GM18507 (cell line): ENCODE results near the gene AKR1C2.
"Not testable (repeated sequence)": the region's sequence is repeated elsewhere in the genome, so short reads cannot be mapped to it uniquely, and the experiment has no call there.

Experiments
- DNase-seq: peaks from one replicate; pipeline ENCODE4 v3.0.0; 2011; ENCODE audit warnings: low read depth; ENCODE audit not compliant: insufficient read length; ENCODE audit errors: extremely low spot score
- FAIRE-seq: peaks from 2 replicates; lab custom pipeline; 2011; peaks lifted over from hg19 to GRCh38; lab: Jason Lieb, UNC

The AKR1C2 gene

DNA sequence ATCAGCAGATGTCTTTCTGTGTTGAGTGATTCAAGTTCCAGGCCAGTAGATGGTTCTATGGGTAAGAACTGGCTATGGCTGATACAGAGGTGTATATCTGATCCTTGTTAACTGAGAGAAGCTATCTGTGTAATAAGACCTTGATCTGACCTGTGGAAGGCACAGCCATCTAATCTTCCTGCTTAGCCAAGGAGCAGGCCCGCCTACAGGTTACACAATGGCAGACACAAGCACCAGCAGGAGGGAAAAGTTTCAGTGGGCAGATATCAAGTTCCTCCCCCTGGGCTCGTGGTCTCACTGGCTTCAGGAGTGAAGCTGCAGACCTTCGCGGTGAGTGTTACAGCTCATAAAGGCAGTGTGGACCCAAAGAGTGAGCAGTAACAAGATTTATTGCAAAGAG, 27.9 kb upstream of the AKR1C2 start:
- DNase-seq, FAIRE-seq: not testable (repeated sequence)

DNA sequence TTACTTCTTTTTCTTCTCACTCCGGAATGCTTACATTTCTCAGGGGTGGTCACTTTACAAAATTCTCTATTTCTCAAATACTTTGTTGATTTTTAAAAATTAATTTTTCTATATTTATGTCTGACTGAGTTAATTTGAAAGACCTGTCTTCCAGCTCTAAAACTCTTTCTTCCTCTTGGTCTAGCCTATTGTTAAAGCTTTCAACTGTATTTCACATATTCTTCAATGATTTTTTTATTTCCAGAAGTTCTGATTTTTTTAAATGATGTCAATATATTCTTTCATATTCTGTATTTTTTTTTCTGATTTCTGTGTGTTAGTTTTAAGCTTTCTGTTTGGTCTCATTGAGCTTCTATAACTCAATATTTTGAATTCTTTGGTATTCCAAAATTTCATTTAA, 27.3 kb upstream of the AKR1C2 start:
- DNase-seq (no peak), FAIRE-seq (no peak)

DNA sequence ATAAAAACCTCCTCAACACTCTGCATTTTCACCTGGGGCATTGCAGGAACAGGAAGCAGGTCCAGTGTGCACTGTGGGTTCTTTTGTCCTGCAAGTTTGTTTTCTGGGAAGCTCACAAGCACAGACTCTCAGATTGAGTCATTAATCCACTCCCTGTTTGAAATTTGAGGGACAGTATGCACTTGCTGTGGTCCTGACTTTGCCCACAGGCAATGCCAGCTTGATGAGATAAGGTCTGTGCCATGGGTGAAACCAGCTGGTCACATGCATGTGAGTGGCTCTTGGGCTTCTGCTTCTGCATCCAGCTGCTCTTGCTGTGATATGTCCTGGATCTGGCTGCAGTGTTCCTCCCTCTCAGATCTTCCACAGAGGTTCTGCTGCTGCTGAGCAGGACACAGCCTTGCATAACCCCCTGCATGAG, 21.8 kb upstream of the AKR1C2 start:
- DNase-seq, FAIRE-seq: not testable (repeated sequence)

DNA sequence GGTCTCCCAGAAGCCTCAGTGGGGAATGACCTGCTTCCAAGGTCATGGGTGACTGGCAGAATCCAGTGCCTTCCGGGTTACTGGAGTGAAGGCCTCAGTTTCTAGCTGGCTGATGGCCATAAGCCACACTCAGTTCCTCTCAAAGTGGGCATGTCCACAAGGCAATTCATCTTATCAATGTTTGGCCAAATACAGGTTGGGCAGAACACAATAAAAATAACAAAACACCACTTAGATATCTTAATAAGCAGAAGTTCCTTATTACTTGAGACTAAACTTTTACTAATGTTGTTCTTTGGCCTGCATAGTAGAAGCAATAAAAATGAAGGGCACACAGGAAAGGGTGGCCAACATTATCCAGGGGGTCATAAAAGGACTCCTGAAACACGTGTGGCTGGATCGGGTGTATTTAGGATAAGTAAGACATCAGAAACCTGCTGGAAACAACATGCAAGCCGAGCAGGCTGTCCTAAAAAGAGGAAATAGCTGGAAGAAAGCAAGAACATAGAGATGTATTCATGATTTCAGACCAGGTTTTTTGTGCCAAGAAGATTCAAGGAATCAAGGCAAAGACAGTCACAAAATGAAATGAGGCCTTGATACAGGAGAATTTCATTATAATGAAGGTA, 19.6 kb upstream of the AKR1C2 start:
- FAIRE-seq: no peak

DNA sequence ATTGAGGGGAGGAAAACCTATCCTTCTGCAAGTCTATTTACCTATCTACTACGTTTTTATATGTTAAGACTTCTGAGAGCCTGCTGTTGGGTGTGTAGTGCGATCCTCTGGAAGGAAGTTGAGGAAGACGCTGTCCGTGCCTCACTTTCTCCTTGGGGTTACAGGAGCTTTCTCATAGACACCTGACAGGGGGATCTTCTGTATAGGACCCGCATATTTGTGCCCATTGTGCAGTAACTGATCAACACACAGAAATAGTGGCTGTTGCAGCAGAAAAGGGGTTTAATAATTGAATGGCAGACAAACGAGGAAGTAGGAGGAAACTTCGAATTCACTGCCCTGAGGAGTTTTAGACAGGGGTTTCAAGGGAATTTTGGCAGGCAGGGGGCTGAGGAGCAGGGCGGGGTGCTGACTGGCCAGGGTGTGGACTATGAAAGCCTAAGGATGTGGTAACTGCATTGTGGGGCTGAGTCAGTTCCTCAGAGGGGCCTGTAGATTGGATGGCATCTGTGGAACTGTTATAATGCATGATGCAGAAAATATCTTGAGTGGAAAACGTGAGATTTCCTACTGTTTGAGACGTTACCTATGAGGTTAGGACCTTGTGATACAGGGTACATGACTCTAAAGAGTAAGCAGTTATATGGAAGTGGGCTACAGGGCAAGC, 18.1 kb upstream of the AKR1C2 start:
- not testable (repeated sequence) for DNase-seq, FAIRE-seq

More for the DNA sequence above, 19.6 kb upstream of the AKR1C2 start:
- no peak for DNase-seq

DNA sequence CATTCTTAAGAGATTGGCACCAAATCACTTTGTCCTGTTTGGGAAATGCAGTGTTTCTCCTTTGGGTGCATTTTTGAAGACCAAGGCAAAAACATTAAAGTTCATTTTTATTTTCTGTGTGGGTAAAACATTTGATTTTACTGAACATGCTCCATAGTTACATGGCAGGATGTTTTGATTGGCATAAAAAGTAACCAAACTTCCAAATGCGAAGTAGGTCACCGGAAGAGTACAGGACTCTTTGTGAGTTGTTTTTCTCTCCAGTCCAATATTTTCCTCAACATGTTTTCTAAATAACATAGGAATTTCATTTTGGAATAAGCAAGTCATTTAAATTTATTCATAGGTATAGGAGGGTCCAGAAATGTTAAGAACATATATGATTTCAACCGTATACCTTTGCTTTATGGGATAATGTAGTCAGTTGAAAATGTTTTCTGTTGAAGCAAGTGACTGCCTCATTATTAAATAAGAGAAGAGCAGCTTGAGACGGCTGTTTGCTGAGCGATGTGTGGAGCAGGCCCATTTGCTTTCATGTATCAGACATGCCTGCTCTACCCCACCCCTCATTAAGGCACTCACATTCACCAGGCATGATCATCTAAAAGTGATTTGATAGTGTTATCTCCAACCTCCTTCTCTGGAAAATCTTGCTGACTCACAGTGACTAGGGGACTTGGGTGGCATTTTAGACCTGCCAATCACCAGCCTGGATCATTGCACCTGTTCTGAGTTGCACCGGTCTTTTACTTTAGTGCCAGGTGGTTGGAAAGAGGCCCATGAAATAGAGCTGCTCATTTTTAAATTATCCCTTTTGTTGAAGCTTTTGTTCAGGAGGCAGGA, 16.3 kb upstream of the AKR1C2 start:
- not testable (repeated sequence) for FAIRE-seq, DNase-seq

DNA sequence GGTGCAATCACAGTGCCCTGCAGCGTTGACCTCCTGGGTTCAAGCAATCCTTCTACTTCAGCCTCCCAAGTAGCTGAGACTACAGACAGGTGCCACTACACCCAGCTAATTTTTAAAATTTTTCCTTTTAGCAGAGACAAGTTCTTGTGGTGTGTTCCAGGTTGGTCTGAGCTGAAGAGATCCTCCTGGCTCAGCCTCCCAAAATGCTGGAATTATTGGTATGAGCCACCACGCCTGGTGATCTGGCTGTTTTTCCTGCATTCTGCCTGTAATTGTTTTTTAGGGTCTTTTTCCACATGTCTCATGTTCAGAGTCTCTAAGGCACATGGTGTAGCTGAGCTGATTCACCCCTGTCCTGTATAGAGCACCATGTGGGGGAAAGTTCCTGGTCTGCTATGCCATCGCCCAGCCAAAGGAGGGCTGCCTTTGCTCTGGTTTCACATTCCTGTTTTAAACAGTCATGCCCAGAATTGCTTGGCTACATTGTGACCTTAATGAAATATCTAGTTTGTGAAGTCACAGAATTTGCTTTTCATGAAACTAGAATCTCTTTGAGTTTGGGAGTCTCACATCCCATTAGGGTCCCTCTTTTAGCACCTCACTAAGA, 15.1 kb upstream of the AKR1C2 start:
- FAIRE-seq, DNase-seq: not testable (repeated sequence)

DNA sequence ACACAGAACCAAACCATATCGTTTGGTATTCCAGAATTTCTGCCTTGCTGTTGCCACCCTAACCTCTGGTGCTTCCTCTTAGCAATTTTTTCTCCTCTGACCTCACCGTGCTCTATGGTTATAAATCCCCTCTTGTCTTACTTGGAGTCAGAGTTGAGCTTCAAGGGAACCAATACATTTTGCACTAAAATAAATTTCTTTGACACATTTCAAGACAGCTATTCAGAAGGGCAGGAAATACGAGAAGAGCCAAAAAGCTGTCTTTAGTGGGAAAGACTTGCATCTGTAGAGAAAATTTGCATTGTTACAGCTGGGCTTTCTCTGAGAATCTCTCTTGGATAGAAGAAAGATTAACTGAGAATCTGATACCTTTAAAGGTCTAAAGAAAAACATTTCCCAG, 14.5 kb upstream of the AKR1C2 start:
- DNase-seq (no peak), FAIRE-seq (no peak)

DNA sequence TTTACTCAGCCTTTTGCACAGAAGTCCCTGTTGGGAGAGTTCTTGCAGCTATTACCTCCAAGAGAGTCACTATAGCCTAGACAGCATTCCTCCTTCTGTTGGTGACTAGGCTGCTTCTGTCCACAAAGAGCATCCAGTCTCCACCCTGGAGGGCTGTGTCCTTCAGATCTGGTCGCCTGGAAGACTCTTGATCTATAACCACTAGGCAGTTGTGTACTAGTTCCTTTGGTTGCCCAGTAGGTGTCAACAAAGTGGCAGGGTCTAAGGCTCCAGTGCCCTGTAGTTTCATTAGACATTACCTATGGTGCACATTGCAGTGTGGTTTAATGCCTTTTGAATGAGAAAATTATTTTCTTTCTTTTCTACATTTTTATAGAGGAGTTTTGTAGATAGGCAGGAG, 11.3 kb upstream of the AKR1C2 start:
- FAIRE-seq: no peak

DNA sequence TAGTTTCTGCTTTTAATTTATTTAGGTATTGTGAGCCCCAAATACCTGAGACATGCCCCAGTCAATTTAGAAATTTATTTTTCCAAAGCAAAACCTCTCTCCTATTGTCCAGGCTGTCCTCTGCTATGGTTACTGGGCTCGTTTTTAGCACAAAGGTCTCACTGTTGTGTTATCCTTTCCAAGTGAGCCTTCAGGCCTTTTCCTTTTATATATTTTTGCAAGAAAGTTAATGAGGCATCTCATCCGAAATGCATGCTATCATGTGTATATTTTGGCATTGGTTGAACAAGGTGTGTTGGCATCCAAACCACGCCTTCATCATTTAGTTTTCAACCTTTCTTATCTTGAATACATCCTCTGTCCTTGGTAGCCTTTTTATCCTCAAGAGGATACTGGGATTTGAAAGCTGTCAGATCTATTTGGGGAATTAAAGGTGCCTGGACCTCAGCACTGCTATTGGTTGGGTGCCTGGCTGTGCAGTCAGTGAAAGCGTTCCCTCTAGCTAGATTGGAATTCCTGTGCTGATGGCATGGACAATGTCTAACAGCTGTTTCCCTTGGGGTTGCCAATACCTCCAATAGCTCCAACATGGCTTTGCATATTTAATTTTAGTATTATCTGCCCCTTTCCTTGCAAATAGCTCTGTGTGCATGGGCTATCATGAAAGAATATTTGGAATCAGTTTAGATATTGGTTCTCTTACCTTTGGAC, 10.7 kb upstream of the AKR1C2 start:
- not testable (repeated sequence) for DNase-seq, FAIRE-seq

More for the DNA sequence above, 11.3 kb upstream of the AKR1C2 start:
- no peak for DNase-seq

DNA sequence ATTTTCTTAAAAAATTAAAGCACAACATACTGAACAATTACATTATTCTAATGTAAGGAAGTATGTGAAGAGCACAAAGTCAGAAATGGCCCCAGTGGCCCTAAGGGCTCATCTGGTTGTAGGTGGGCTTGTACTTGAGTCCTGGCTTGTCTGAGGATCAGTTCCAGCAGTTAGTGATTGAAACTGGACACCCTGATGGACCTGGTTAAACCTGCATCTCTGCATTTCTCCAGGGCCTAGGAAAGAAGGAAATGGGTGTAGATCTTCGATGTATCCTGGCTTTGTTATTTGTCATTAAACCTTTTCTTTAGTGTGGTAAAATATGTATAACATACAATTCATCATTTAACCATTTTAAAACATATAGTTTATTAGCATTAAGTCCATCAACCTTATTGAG, 9.7 kb upstream of the AKR1C2 start:
- FAIRE-seq (no peak), DNase-seq (no peak)

DNA sequence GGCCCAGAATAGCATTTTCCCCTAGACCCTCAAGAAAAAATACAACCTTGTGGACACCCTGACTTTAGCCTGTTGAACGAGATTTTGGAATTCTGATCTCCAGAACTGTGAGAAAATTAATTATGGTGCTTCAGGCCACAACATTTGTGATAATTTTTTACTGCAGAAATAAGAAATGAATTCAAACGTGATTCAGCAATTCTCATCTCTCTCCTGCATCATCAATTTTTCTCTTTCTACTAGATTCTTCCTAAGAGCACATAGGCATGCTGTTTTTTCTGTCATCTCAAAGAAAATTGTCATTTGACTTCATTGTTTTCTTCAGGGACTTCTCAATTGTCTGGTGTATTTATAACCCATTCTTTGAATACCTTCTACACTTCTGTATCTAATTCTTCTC, 8.9 kb upstream of the AKR1C2 start:
- no peak for FAIRE-seq
- DNase-seq: no peak

DNA sequence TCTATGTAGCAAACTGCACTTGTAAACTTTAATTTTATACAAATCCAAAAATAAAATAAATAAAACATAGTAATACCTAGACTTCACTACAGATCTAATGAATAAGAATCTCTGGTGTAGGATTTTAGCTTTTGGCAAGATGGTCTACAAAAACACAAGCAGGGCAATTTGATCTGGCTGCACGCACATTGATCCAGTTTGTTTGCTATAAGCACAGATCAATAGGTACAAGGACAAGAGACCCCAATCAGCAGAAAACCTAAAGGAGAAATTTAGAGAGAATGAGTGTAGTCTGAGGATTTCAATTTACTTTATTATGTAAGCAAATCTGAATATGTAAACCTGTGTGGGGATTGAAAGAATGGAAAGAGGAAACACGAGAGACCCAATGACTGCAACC, 7.7 kb upstream of the AKR1C2 start:
- not testable (repeated sequence) for DNase-seq, FAIRE-seq

DNA sequence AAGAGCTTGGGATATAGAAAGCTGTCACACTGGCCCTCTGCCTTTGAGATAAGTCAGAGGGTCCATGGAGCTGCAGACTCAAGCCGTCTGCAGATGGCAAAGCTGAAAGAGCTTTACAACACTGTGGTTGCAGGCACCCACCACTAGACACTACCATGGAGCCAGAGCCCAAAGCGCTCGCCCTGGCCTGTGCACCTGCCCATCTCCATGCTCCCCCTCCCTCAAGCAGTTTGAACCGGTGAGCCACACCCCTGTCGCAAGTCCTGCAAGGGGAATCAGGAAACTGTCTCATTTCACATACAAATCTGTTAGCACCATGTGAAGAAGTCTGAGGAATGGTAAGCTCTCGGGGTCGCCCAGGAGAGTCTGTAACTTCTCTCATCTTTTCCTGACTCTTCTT, 6.4 kb upstream of the AKR1C2 start:
- not testable (repeated sequence) for DNase-seq, FAIRE-seq

DNA sequence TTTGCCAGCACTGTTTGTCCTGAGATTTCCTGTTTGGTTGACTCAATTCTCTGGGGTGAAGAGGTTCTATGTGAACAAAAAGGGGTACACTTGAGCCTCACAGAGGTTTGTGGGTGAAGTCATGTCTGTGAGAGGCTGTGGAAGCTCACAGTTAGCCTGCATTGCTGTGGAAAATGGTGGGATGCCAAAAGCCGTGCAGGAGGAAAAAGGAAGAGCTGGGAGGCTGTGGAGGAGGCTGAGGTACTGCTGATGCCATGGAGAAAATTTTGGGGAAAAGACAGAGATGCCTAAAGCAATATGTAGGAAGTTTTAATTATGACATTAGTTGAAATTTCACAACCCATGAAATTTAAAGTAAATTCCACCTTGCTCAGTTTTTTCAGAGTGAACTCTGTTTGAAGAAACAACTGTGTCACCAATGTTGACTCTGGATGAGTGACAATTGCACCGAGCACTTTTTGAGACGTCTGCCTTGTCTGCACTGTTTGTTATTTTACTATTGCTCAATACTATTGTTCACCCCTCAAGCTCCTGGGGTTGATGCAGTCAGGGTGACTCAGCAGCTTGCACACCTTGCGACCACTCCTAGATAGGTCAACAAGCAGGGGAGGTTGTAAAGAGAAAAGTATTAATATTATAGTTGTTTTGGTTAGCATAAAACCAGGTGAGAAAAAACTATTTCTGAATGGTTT, 5.3 kb upstream of the AKR1C2 start:
- DNase-seq, FAIRE-seq: not testable (repeated sequence)

DNA sequence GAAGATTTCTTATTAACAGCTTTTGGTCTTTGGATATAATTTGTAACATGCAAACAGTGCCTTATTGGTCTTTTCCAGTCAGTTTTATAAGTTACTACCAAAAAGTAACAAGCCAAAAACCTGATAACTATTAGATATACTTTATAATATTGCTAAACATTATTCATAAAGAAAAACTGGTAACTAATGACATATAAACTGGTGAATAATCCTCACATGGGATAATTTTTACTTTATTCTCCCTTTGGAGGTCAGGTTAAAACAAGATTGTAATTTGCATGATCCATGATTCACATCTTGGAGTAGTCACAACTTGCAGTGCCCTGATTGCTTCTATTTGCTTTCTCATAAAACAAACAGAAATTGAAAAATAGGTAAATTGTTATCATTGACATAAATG, 844 bp upstream of the AKR1C2 start:
- not testable (repeated sequence) for FAIRE-seq, DNase-seq

DNA sequence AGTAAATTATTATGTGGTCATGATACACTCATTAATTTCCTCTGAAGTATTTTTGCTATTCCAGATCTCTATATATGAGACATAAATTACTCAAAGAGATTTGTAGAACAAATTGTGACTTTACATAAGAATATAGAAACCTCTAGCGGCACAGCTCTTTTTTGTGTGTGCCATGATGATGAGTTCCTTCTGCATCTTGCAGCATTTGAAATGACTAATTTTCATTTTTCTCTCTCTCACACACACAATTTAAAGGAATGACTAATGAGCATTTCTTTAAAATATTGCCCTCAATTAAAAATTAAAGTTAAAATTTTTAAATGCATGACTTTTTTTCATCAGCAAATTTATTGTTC, 351 bp upstream of the AKR1C2 start:
- DNase-seq, FAIRE-seq: not testable (repeated sequence)

DNA sequence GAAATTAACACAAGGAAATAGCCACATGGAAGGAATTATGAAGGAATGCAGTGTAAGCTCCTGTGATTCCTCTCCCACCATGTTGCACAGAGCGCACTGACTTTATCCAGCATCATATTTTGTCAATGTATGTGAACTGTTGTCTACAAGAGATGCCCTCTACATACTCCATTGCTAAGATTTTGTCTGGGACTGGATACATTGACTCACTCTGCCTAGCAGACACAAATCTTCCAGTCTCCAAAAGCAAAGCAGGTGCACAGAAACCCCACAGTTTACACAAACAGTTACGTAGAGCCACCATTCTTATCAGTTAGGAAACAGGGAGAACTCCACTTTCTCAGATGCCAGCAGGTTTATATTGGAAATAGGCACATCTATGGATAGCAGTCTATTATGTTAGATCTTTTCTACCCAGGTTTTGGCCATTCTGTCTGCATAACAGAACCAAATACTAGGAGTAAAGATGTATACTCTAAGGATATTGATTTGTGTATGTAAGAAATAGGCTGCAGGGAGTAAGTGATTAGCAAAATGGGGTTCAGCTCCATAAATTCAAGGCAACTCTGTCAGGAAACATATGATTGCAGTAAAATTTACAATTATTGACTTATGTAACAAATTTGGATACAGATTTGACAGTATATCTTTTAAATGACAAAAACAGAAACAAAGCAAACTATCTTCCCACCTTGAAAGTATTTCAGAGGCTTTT, 1.5 kb downstream of the AKR1C2 start:
- DNase-seq (no peak), FAIRE-seq (no peak)
